Activated naive CD8-positive, alpha-beta T cell treated with anti-CD3 and anti-CD28 coated beads, Interleukin-2, amount 10 ng/mL, durations not matched to agents 7 days and 5 days (primary cell): ENCODE measurements around the gene SOX8. TPM values are rescaled to one million over a fixed set of nuclear protein-coding genes. Genes with fewer than 3 reads are reported as not detected.
"Not testable (repeated sequence)": the region's sequence is repeated elsewhere in the genome, so short reads cannot be mapped to it uniquely, and the experiment has no call there.

Experiments used
- ATAC-seq: fragments of 150-1000 bp; cut with Tn5 transposase; one replicate; pipeline ENCODE4 v1.10.0; 2021; ENCODE audit warnings: low read depth, moderate library complexity
- POLR2A ChIA-PET: fragments of 350-600 bp; sonication (Branson Sonifier 250); formaldehyde crosslinking; loops from one replicate; lab custom pipeline; 2021; ENCODE audit warnings: antibody characterized with exemption; lab: Charles Lee
- DNase-seq: peaks from one replicate; pipeline ENCODE4 v3.0.0; 2021
- H3K27ac Mint-ChIP-seq: one replicate; pipeline ENCODE4 v1.8.0; 2022; ENCODE audit warnings: mild to moderate bottlenecking, mixed read lengths
- H3K27me3 Mint-ChIP-seq: one replicate; pipeline ENCODE4 v1.8.0; 2022; ENCODE audit warnings: mild to moderate bottlenecking, moderate library complexity, mixed read lengths
- H3K36me3 Mint-ChIP-seq: one replicate; pipeline ENCODE4 v1.8.0; 2021; ENCODE audit warnings: mild to moderate bottlenecking, mixed read lengths
- H3K4me1 Mint-ChIP-seq: one replicate; pipeline ENCODE4 v1.8.0; 2021; ENCODE audit warnings: mixed read lengths
- H3K4me3 Mint-ChIP-seq: one replicate; pipeline ENCODE4 v1.8.0; 2022; ENCODE audit warnings: mild to moderate bottlenecking, moderate library complexity, mixed read lengths
- H3K9me3 Mint-ChIP-seq: one replicate; pipeline ENCODE4 v1.8.0; 2021; ENCODE audit warnings: mixed read lengths
- total RNA-seq, 2 experiments: library from RNA; stranded (reverse); gene quantifications; one replicate each; pipeline ENCODE4 v1.2.3, GENCODE V29; 2021

Gene SOX8
- total RNA-seq, 2 experiments from 2014 or later = 0.50 to 0.60 TPM

GRCh38 chr16:946048-946395 lies 35.5 kb upstream of the SOX8 start:
- Mint-ChIP-seq H3K4me3 (no peak overlapping the region), H3K27ac (no peak overlapping the region), H3K4me1 (peaks cover 1% of the 10 kb centered on the region), H3K36me3 (peaks cover 14% of the 10 kb centered on the region), H3K9me3 (peaks cover 8% of the 10 kb centered on the region), H3K27me3 (no peaks in the 10 kb centered on the region)
- DNase-seq = no peak
- POLR2A ChIA-PET = interaction anchor here (0.5 kb wide), 1 partner anchor 118 kb away, joined by 3 read pairs; no protein-coding TSS in a partner anchor
- ATAC-seq = no peak

DNA sequence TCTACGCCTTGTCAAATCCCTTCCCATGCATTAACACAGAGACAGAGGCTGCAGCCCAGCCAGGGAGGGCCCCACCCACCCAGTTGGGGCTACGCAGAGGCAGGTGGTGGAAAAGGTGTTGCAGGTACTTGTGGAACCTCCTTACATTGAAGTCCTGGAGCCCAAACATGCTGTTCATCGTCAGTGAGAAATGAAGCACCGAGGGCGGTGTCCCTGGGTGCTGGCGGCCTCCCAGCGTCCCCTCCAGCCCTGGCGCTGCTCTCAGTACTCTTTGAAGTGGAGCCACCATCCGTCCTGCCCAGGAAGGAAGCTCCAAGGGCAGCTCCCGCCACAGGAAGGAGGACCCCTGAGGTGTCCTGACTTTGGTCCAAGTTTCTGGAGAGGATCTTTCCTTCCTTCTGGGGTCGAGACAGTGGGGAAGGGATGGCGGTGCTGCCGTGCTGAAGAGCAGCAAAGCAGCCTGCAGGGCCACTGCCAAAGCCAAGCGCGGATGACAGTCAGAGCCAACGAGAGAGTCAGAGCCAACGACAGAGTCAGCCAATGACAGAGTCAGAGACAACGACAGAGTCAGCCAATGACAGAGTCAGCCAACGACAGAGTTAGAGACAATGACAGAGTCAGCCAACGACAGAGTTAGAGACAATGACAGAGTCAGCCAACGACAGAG lies 34.2 kb upstream of the SOX8 start:
- ATAC-seq (no peak), DNase-seq (no peak)
- Mint-ChIP-seq H3K27ac (no peak overlapping the region), H3K36me3 (peaks cover 13% of the 10 kb centered on the region), H3K4me1 (peaks cover 1% of the 10 kb centered on the region), H3K4me3 (no peak overlapping the region), H3K27me3 (no peaks in the 10 kb centered on the region), H3K9me3 (peaks cover 8% of the 10 kb centered on the region)
- POLR2A ChIA-PET = no interaction called here

GRCh38 chr16:947922-948303 lies 33.7 kb upstream of the SOX8 start:
- DNase-seq, H3K27ac Mint-ChIP-seq, H3K9me3 Mint-ChIP-seq, H3K27me3 Mint-ChIP-seq, ATAC-seq, H3K4me3 Mint-ChIP-seq, POLR2A ChIA-PET, H3K4me1 Mint-ChIP-seq: not testable (repeated sequence)
- peaks cover 14% of the 10 kb centered on the region for H3K36me3 Mint-ChIP-seq

DNA sequence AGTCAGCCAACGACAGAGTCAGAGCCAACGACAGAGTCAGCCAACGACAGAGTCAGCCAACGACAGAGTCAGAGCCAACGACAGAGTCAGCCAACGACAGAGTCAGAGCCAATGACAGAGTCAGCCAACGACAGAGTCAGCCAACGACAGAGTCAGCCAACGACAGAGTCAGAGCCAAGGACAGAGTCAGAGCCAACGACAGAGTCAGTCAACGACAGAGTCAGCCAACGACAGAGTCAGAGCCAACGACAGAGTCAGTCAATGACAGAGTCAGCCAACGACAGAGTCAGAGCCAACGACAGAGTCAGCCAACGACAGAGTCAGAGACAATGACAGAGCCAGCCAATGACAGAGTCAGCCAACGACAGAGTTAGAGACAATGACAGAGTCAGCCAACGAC lies 32.8 kb upstream of the SOX8 start:
- not testable (repeated sequence) for ATAC-seq, H3K27me3 Mint-ChIP-seq

GRCh38 chr16:950733-951573 lies 30.6 kb upstream of the SOX8 start:
- POLR2A ChIA-PET, H3K36me3 Mint-ChIP-seq, H3K9me3 Mint-ChIP-seq, DNase-seq, H3K27me3 Mint-ChIP-seq, H3K4me1 Mint-ChIP-seq, ATAC-seq, H3K4me3 Mint-ChIP-seq, H3K27ac Mint-ChIP-seq: not testable (repeated sequence)

More for the DNA sequence above, 32.8 kb upstream of the SOX8 start:
- POLR2A ChIA-PET, H3K4me1 Mint-ChIP-seq, DNase-seq, H3K9me3 Mint-ChIP-seq, H3K27ac Mint-ChIP-seq, H3K4me3 Mint-ChIP-seq: not testable (repeated sequence)
- peaks cover 12% of the 10 kb centered on the region for H3K36me3 Mint-ChIP-seq

GRCh38 chr16:951660-952301 lies 29.8 kb upstream of the SOX8 start:
- Mint-ChIP-seq H3K27ac (no peak overlapping the region), H3K36me3 (peaks cover 8% of the 10 kb centered on the region), H3K4me1 (peaks cover 1% of the 10 kb centered on the region), H3K9me3 (no peaks in the 10 kb centered on the region), H3K27me3 (no peaks in the 10 kb centered on the region), H3K4me3 (no peak overlapping the region)
- no peak for ATAC-seq
- POLR2A ChIA-PET = no interaction called here
- DNase-seq = no peak

DNA sequence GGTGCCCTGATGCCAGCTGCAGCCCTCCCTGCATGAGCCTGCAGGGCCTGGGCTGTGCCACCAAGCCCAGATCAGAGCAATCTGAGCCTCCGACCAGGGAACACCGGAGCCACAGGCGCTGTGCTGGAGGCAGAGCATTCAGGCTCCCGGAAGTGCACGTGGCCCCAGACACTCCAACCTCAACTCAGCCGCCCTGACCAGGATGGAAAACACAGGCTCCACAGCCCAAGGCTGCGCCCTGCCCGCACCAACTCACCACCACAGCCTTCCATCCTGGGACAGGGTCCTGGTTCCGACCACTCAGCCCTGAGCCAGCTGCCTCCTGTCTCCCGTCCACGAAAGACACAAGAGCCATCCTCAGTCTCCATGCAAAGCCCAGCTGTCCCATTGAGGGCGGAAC lies 29.2 kb upstream of the SOX8 start:
- POLR2A ChIA-PET = no interaction called here
- ATAC-seq (no peak), DNase-seq (no peak)
- Mint-ChIP-seq H3K4me1 (peaks cover 1% of the 10 kb centered on the region), H3K9me3 (no peaks in the 10 kb centered on the region), H3K27ac (no peak overlapping the region), H3K4me3 (no peak overlapping the region), H3K36me3 (peaks cover 8% of the 10 kb centered on the region), H3K27me3 (no peaks in the 10 kb centered on the region)

- POLR2A ChIA-PET, H3K36me3 Mint-ChIP-seq: not testable (repeated sequence)
Measured at GRCh38 chr16:953818-954217, 27.8 kb upstream of the SOX8 start.

DNA sequence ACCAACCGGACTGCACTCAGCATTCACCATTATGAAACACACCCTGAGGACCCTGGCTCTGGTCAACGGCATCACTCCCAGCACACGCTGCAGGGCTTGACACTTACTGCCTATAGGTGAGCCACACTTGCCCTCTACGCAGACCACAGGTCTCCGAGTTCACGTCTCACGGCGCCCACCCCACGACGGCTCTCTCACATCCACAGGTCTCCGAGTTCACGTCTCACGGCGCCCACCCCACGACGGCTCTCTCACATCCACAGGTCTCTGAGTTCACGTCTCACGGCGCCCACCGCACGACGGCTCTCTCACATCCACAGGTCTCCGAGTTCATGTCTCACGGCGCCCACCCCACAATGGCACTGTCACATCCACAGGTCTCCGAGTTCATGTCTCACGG lies 25.8 kb upstream of the SOX8 start:
- H3K36me3 Mint-ChIP-seq, H3K4me1 Mint-ChIP-seq, POLR2A ChIA-PET, H3K27me3 Mint-ChIP-seq, DNase-seq, H3K4me3 Mint-ChIP-seq, H3K9me3 Mint-ChIP-seq, ATAC-seq, H3K27ac Mint-ChIP-seq: not testable (repeated sequence)

More at GRCh38 chr16:953818-954217, 27.8 kb upstream of the SOX8 start:
- not testable (repeated sequence) for H3K27me3 Mint-ChIP-seq, ATAC-seq, DNase-seq, H3K4me1 Mint-ChIP-seq, H3K27ac Mint-ChIP-seq, H3K9me3 Mint-ChIP-seq, H3K4me3 Mint-ChIP-seq

DNA sequence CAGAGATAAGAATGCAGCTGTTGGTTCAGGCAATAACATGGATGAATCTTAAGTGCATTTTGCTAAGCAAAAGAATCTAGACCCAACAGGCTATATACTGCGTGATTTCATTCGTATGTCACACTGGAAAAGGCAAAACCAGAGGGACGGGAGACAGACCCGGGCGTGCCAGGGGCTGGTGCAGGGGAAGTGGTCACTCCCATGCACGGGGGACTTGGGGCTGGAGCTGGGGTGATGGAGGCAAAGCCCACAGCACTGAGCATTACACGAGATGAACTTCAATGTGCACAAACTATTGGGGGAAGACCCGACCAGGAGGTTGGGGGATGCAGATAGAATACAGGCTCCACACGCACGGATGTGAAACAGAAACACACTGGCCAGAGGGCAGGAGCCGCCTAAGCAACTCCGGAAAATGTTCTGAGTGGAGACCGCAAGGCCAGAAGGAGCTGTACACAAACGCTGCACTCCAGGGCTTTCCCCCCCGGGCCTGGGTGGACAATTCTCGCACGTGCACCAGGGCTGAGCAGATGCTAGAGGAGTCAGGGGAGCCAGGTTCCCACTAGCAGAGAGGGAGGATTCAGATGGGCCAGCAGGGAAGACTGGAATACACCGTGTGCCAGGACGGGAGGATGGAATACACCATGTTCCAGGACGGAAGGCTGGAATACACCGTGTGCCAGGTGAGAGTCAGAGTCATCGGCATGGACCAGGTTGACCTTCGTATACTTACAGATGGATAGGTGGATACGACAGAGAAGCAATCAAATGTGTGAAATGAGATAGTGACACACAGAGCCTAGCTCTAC lies 22.1 kb upstream of the SOX8 start:
- peaks cover 9% of the 10 kb centered on the region for H3K4me1 Mint-ChIP-seq
- H3K4me3 Mint-ChIP-seq = no peak overlapping the region
- no peak for ATAC-seq
- no peaks in the 10 kb centered on the region for H3K27me3 Mint-ChIP-seq
- DNase-seq = no peak
- no peaks in the 10 kb centered on the region for H3K9me3 Mint-ChIP-seq
- H3K36me3 Mint-ChIP-seq = no peaks in the 10 kb centered on the region
- H3K27ac Mint-ChIP-seq = no peak overlapping the region
- POLR2A ChIA-PET = no interaction called here

- no peaks in the 10 kb centered on the region for H3K9me3 Mint-ChIP-seq
- DNase-seq = no peak
- POLR2A ChIA-PET = no interaction called here
- H3K4me1 Mint-ChIP-seq = peaks cover 12% of the 10 kb centered on the region
- ATAC-seq = no peak
- H3K4me3 Mint-ChIP-seq = no peak overlapping the region
- H3K36me3 Mint-ChIP-seq = peaks cover 11% of the 10 kb centered on the region
- no peaks in the 10 kb centered on the region for H3K27me3 Mint-ChIP-seq
- no peak overlapping the region for H3K27ac Mint-ChIP-seq
Measured at GRCh38 chr16:962366-962765, 19.2 kb upstream of the SOX8 start.

DNA sequence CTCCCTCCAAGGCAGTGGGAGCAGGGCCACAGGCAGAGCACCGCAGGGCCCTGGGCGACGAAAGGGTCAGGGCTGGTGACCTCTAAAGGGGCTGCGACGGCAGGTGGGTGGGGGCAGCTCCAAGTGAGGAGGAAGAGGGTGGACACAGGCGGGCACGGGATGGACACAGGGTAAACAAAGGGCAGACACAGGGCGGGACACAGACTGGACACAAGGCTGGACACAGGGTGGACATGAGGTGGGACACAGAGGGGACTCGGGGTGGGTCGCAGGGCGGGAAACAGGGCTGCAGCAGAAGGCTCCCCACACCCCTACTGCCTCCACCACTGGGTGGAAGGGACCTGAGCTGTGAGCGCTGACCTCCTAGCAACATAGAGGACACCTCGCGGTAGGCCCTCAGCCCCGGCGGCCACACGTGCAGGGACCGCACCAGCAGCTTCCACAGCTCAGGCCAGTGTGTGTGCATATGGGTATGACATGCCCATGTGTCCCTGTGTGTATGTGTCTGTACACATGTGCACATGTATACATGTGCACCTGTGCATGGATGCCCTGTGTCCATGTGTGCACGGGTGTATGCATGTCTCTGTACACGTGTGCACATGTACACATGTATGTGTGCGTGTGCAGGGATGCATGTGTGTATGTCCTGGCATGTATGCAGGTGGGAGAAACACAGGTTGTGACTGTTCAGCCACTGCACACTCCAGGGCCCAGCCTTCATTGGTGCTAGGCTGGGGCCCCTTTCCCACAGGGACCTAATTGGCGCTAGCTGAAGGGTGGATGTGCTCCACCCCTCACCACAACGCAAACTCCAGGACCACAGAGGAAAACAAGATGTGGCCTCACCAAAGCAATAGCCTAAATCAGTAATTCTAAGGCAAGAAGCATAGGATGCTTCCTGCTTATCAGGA lies 18.4 kb upstream of the SOX8 start:
- Mint-ChIP-seq H3K4me3 (no peak overlapping the region), H3K4me1 (peaks cover 12% of the 10 kb centered on the region), H3K27me3 (no peaks in the 10 kb centered on the region), H3K27ac (peak overlapping the region; percentile 72), H3K9me3 (no peaks in the 10 kb centered on the region), H3K36me3 (peaks cover 11% of the 10 kb centered on the region)
- POLR2A ChIA-PET = interaction anchor here (1.2 kb wide), 1 partner anchor 16 kb away, joined by 3 read pairs; no protein-coding TSS in a partner anchor
- ATAC-seq (peak; percentile 56), DNase-seq (no peak)
